Colonic mucosa (tissue), 4 donors: ENCODE results near the gene TMC5. TPM values are rescaled to one million over a fixed set of nuclear protein-coding genes. Genes with fewer than 3 reads are reported as not detected.

ENCODE experiments used
- DNase-seq: peaks from one replicate; pipeline ENCODE4 v3.0.0-alpha.2; 2020
- H3K27ac ChIP-seq: fragments of 200-600 bp; one replicate; pipeline ENCODE4 v1.8.0; 2021
- H3K27me3 ChIP-seq: fragments of 200-600 bp; one replicate; pipeline ENCODE4 v1.8.0; 2021
- H3K36me3 ChIP-seq: fragments of 200-600 bp; one replicate; pipeline ENCODE4 v1.8.0; 2021
- H3K4me1 ChIP-seq: fragments of 200-600 bp; one replicate; pipeline ENCODE4 v1.8.0; 2021; ENCODE audit warnings: mild to moderate bottlenecking
- H3K4me3 ChIP-seq: fragments of 200-600 bp; one replicate; pipeline ENCODE4 v1.8.0; 2021
- H3K9ac ChIP-seq, 2 donors: one replicate each; pipeline ENCODE4 v1.7.0; 2013; ENCODE audit warnings: control low read depth in 2 of 2, low read depth in 2 of 2, low read length in 2 of 2
- H3K9me3 ChIP-seq: fragments of 200-600 bp; one replicate; pipeline ENCODE4 v1.8.0; 2021
- intact Hi-C: fragments of 100-400 bp; cut with DNase I; formaldehyde crosslinking; loops from one replicate; pipeline ENCODE4 v1.14.1; 2022
- total RNA-seq, 2 donors: library from RNA; stranded (reverse); fragmentation: NEBNext Ultra II Directional in 1 of 2; extraction: Animal tissue kit (Norgen Biotek cat#: 25700) in 1 of 2; gene quantifications; one replicate each; pipeline ENCODE4 v1.2.1, GENCODE V29; 2021
- TF ChIP-seq, protein P1 (sequence below): fragments of 200-600 bp; IDR thresholded peaks from one replicate; pipeline ENCODE4 v1.8.0; 2022; ENCODE audit warnings: antibody characterized with exemption, mild to moderate bottlenecking
- donor health status: healthy.
- donor health status: DM: no; HTN: no; CAD: no.
- donor health status: DM: no; HTN: no; CAD: no.

TMC5 gene
- total RNA-seq, 2 donors from 2014 or later = 54.5 to 113 TPM

GRCh38 chr16:19488213-19488640, 70.5 kb downstream of the TMC5 start:
- Histone ChIP-seq H3K9ac (no peak overlapping the region), H3K36me3 (no peaks in the 10 kb centered on the region), H3K27ac (peak overlapping the region; percentile 82), H3K4me3 (no peak overlapping the region), H3K4me1 (no peaks in the 10 kb centered on the region), H3K9me3 (no peaks in the 10 kb centered on the region), H3K27me3 (no peaks in the 10 kb centered on the region)
- TF ChIP-seq, protein P1, sequence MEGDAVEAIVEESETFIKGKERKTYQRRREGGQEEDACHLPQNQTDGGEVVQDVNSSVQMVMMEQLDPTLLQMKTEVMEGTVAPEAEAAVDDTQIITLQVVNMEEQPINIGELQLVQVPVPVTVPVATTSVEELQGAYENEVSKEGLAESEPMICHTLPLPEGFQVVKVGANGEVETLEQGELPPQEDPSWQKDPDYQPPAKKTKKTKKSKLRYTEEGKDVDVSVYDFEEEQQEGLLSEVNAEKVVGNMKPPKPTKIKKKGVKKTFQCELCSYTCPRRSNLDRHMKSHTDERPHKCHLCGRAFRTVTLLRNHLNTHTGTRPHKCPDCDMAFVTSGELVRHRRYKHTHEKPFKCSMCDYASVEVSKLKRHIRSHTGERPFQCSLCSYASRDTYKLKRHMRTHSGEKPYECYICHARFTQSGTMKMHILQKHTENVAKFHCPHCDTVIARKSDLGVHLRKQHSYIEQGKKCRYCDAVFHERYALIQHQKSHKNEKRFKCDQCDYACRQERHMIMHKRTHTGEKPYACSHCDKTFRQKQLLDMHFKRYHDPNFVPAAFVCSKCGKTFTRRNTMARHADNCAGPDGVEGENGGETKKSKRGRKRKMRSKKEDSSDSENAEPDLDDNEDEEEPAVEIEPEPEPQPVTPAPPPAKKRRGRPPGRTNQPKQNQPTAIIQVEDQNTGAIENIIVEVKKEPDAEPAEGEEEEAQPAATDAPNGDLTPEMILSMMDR = no peak
- DNase-seq = peak; percentile 89
- intact Hi-C loops = no loop called here

DNA sequence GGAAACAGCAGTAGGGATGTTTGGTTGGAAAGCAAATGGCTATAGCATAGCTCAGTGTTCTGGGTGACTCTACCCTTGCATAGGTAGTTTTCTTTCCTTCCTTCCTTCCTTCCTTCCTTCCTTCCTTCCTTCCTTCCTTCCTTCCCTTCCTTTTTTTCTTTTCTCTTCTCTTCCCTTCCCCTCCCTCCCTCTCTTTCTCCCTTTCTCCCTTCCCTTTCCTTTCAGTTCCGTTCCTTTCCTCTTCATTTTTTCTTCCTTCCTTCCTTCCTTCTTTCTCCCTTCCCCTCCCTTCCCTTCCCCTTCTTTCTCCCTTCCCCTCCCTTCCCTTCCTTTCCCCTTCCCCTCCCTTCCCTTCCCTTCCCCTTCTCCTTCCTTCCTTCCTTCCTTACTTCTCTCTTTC, 72.9 kb downstream of the TMC5 start:
- TF ChIP-seq, protein P1 = no peak
- no peak for DNase-seq
- Histone ChIP-seq H3K27me3 (no peaks in the 10 kb centered on the region), H3K9ac (no peak overlapping the region), H3K4me3 (no peak overlapping the region), H3K27ac (no peak overlapping the region), H3K9me3 (no peaks in the 10 kb centered on the region), H3K4me1 (no peaks in the 10 kb centered on the region), H3K36me3 (no peaks in the 10 kb centered on the region)
- intact Hi-C loops = no loop called here

DNA sequence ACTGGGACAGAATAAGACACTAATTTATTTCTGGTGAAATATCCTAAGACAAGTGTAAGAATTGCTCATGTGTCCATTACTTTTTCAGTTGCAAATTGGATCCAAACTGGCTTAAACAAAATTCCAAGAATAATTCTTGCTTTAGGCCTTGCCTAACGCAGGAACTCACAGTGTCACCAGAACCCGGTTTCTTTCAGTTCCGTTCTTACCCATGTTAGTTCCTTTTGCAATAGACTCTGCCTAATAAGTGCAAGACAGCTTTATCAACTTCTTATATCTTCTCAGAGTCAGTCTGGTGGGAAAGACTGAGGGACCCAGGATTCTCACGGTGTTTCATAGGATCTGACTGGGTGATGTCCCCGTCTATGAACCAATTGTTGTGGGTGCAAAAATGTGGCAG, 79.5 kb downstream of the TMC5 start:
- Histone ChIP-seq H3K4me1 (no peaks in the 10 kb centered on the region), H3K36me3 (peaks cover 11% of the 10 kb centered on the region), H3K27me3 (no peaks in the 10 kb centered on the region), H3K27ac (no peak overlapping the region), H3K9ac (no peak overlapping the region), H3K9me3 (no peaks in the 10 kb centered on the region), H3K4me3 (no peak overlapping the region)
- intact Hi-C loops = no loop called here
- TF ChIP-seq, protein P1 = no peak
- DNase-seq = no peak

- TF ChIP-seq, protein P1 = no peak
- H3K9me3 ChIP-seq = no peaks in the 10 kb centered on the region
- peaks cover 22% of the 10 kb centered on the region for H3K36me3 ChIP-seq
- H3K27me3 ChIP-seq = no peaks in the 10 kb centered on the region
- intact Hi-C loops = no loop called here
- DNase-seq = no peak
- H3K4me1 ChIP-seq = no peaks in the 10 kb centered on the region
- H3K9ac ChIP-seq = no peak overlapping the region
- no peak overlapping the region for H3K4me3 ChIP-seq
- no peak overlapping the region for H3K27ac ChIP-seq
Observed at GRCh38 chr16:19499006-19499405, 81.3 kb downstream of the TMC5 start.

GRCh38 chr16:19499481-19499880, 81.8 kb downstream of the TMC5 start:
- H3K9ac ChIP-seq = no peak overlapping the region
- intact Hi-C loops = no loop called here
- TF ChIP-seq, protein P1 = no peak
- no peaks in the 10 kb centered on the region for H3K9me3 ChIP-seq
- no peaks in the 10 kb centered on the region for H3K27me3 ChIP-seq
- H3K36me3 ChIP-seq = peaks cover 22% of the 10 kb centered on the region
- no peak overlapping the region for H3K27ac ChIP-seq
- no peak for DNase-seq
- no peak overlapping the region for H3K4me3 ChIP-seq
- H3K4me1 ChIP-seq = no peaks in the 10 kb centered on the region
